ENCODE measurements around the gene MLLT6.

GRCh38 chr17:38740806-38741205, 35.7 kb downstream of the MLLT6 start:
- TF ChIP-seq CTCF (IDR thresholded peaks at IDR 0.05), result no peak
- TF ChIP-seq POLR2A (IDR thresholded peaks at IDR 0.05), result no peak

Data from lower leg skin (tissue), 3 donors.